ENCODE results near the gene INPP5A. TPM values are rescaled to one million over a fixed set of nuclear protein-coding genes. Genes with fewer than 3 reads are reported as not detected.

INPP5A gene
- total RNA-seq, 1 experiment from 2014 or later, result 14.7 TPM

DNA sequence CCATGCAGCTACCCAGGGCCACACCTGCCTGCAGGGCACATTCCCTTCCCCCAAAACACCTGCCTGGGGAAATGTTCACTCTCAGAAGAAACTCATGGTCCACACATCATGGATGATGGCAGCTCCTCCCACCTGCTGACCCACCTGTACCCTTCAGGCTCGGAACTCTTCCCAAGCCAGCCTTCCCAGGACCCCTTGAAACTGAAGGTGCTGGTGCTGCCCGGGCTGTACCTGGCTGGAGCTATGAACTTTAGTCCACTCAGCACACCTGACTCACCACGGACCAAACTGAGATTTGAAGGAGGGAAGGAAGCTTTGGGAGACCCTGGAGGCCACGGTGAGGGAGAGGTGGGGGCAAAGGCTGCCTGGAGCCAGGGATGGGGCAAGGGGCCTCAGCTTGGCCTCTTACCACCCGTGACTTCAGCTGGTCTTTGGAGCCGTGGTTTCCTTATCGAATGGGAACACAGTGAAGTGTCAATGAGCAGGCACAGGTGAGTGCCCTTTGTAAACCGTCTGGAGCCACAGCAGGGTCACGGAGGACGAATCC is 30.1 kb upstream of the INPP5A start:
- Mint-ChIP-seq H3K27me3 (ENCODE audit: insufficient read depth, unreplicated experiment) (peaks cover 12% of the 10 kb centered on the region), H3K36me3 (ENCODE audit: insufficient read depth, unreplicated experiment) (no peaks in the 10 kb centered on the region), H3K4me3 (ENCODE audit: unreplicated experiment) (no peak overlapping the region), H3K9me3 (ENCODE audit: unreplicated experiment) (no peaks in the 10 kb centered on the region), H3K4me1 (ENCODE audit: insufficient read depth, unreplicated experiment) (no peaks in the 10 kb centered on the region), H3K27ac (ENCODE audit: low read depth, unreplicated experiment) (no peak overlapping the region)
- DNase-seq (ENCODE audit: unreplicated experiment), result no peak
- no TSS peak for BruUV-seq (replicated peaks)
- CTCF ChIA-PET, result no interaction called here
- POLR2A ChIA-PET, result no interaction called here
- intact Hi-C loops (cut with micrococcal nuclease), result no loop called here
- no peak for TF ChIP-seq CTCF (IDR thresholded peaks at IDR 0.05; ENCODE audit: unreplicated experiment)

GRCh38 chr10:132507956-132508490 is 29.6 kb upstream of the INPP5A start:
- no peaks in the 10 kb centered on the region for H3K36me3 Mint-ChIP-seq (ENCODE audit: insufficient read depth, unreplicated experiment)
- H3K9me3 Mint-ChIP-seq (ENCODE audit: unreplicated experiment), result no peaks in the 10 kb centered on the region
- POLR2A ChIA-PET, result no interaction called here
- DNase-seq (ENCODE audit: unreplicated experiment), result no peak
- intact Hi-C loops (cut with micrococcal nuclease), result no loop called here
- peaks cover 18% of the 10 kb centered on the region for H3K27me3 Mint-ChIP-seq (ENCODE audit: insufficient read depth, unreplicated experiment)
- no TSS peak for BruUV-seq (replicated peaks)
- H3K4me3 Mint-ChIP-seq (ENCODE audit: unreplicated experiment), result no peak overlapping the region
- H3K27ac Mint-ChIP-seq (ENCODE audit: low read depth, unreplicated experiment), result no peak overlapping the region
- H3K4me1 Mint-ChIP-seq (ENCODE audit: insufficient read depth, unreplicated experiment), result no peaks in the 10 kb centered on the region
- CTCF ChIA-PET, result no interaction called here
- TF ChIP-seq CTCF (IDR thresholded peaks at IDR 0.05; ENCODE audit: unreplicated experiment), result no peak

- CTCF ChIA-PET, result no interaction called here
- H3K27me3 Mint-ChIP-seq (ENCODE audit: insufficient read depth, unreplicated experiment), result peaks cover 22% of the 10 kb centered on the region
- TF ChIP-seq CTCF (IDR thresholded peaks at IDR 0.05; ENCODE audit: unreplicated experiment), result no peak
- no TSS peak for BruUV-seq (replicated peaks)
- no peaks in the 10 kb centered on the region for H3K36me3 Mint-ChIP-seq (ENCODE audit: insufficient read depth, unreplicated experiment)
- DNase-seq (ENCODE audit: unreplicated experiment), result no peak
- no peak overlapping the region for H3K27ac Mint-ChIP-seq (ENCODE audit: low read depth, unreplicated experiment)
- POLR2A ChIA-PET, result no interaction called here
- no peaks in the 10 kb centered on the region for H3K4me1 Mint-ChIP-seq (ENCODE audit: insufficient read depth, unreplicated experiment)
- no peak overlapping the region for H3K4me3 Mint-ChIP-seq (ENCODE audit: unreplicated experiment)
- no peaks in the 10 kb centered on the region for H3K9me3 Mint-ChIP-seq (ENCODE audit: unreplicated experiment)
- intact Hi-C loops (cut with micrococcal nuclease), result no loop called here
Observed at GRCh38 chr10:132508581-132509443, 28.8 kb upstream of the INPP5A start.

- intact Hi-C loops (cut with micrococcal nuclease), result no loop called here
- Mint-ChIP-seq H3K4me1 (ENCODE audit: insufficient read depth, unreplicated experiment) (no peaks in the 10 kb centered on the region), H3K36me3 (ENCODE audit: insufficient read depth, unreplicated experiment) (no peaks in the 10 kb centered on the region), H3K9me3 (ENCODE audit: unreplicated experiment) (no peaks in the 10 kb centered on the region), H3K4me3 (ENCODE audit: unreplicated experiment) (no peak overlapping the region), H3K27me3 (ENCODE audit: insufficient read depth, unreplicated experiment) (peaks cover 22% of the 10 kb centered on the region), H3K27ac (ENCODE audit: low read depth, unreplicated experiment) (no peak overlapping the region)
- no peak for TF ChIP-seq CTCF (IDR thresholded peaks at IDR 0.05; ENCODE audit: unreplicated experiment)
- DNase-seq (ENCODE audit: unreplicated experiment), result no peak
- ChIA-PET CTCF (no interaction called here), POLR2A (no interaction called here)
- no TSS peak for BruUV-seq (replicated peaks)
Observed at GRCh38 chr10:132509506-132510173, 27.9 kb upstream of the INPP5A start.
